Measurements from ENCODE around the gene CTR9.
A peak's percentile ranks its signal among the peaks of the same experiment; 100 is the strongest.
"Not testable (repeated sequence)": the region's sequence is repeated elsewhere in the genome, so short reads cannot be mapped to it uniquely, and the experiment has no call there.

CTR9 gene

DNA sequence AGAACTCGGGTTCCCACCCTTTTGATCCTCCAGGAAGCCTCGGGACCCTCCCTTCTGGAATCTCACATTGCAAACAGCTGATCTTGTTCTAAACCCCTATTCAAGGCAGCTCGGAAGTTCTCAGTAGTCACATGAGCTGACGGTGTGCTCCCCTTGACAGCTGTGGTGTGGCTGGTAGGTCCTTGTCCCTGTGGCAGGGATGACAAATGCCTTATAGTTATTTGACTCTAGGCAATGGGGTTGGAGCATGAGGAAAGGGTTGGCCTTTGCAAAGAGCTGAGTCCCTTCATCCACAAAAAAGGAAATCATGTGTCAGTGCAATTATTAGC lies 34.1 kb downstream of the CTR9 start:
- DNase-seq = no peak

DNA sequence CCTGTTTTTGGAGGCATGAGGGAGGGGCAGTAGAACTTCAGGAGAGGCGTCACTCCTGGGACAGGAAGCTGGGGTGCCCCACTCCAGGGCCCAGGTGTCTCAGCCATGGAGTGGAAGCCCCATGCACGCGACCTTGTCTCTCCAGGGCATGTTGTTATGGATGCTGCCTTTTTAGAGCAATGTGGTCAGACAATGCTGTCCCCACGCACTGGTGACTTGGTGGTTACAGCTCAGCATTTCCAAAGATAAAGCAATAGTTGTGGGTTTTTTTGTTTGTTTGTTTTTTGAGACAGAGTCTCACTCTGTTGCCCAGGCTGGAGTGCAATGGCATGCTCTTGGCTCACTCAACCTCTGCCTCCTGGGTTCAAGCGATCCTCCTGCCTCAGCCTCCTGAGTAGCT lies 35.4 kb downstream of the CTR9 start:
- DNase-seq = no peak

DNA sequence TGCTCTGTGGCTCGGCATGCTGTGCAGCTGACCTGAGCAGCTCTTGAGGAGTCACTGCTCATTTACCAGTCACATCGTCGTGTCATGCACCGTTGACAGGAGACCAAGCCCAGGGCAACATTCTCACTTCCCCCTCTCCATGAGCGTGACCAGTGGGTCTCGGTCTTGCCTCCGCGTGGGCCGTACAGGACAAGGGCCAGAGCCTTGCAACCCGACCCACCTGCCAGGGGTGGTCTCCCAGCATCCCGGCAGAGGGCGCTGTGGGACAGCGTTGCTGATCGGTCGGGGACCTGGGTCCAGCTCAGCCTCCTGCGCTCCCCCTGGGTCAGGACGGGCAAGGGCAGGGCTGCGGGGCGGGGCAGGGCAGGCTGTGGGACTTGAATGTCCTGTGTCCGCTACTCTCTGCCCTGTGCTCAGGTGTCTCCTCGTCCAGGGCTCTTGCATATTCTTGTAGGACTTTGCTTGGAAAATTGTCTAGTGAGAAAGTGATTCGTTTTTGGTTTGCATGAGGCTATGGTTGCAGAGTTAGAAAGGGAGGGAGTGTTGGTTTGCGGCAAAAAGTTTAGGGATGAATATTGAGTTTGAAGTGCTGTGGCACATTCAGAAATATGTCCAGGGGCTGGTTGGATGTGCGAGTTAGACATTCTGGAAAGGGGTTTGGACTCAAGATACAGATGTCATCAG lies 41.5 kb downstream of the CTR9 start:
- peak; percentile 92 for DNase-seq

DNA sequence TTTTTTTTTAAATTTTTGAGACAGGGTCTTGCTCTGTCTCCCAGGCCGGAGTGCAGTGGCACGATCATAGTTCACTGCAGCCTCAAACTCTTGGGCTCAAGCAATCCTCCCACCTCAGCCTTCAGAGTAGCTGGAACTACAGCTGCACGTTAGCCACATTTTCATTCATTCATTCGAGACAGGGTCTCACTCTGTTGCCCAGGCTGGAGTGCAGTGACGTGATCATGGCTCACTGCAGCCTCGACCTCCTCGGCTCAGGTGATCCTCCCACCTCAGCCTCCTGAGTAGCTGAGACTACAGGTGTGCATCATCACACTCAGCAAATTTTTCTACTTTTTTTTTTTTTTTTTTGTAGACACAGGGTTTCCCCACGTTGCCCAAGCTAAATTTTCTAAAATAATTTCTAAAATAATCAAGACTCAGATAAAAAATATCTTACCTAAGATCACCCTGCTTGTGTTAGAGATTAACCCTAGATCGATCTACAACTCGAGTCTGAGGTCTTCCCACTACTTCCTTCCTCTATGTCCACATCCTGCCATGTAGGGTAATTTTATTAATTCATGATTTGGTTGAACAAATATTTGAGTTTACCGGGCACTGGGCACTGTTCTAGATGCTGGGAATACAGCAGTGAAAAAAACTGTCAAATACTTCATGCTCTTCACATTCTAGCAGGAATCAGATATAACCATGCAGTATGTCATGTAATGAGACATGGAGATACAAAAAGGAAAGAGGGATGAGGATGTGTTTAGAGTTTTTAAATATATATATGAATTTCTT lies 42.6 kb downstream of the CTR9 start:
- no peak for DNase-seq

DNA sequence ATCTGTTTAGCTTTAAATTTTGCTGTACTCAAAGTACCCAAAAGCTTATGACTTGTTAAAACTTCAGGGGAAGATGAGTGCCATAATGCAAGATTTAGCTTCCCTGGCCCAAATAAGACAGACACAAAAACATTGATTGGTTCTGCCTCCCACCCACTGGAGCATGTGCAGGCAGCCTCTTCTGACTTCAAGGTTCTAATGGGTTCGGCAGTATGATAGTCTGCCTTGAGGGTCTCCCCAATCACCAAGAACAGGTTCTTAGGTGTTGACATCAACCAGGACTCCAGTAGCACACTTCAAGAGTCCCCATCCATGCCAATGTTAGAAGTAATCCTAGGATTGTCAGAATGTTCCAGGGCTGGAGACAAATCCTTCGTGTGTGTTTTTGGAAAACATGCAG lies 45.1 kb downstream of the CTR9 start:
- DNase-seq = peak in 1 of 2 experiments; percentile 23

DNA sequence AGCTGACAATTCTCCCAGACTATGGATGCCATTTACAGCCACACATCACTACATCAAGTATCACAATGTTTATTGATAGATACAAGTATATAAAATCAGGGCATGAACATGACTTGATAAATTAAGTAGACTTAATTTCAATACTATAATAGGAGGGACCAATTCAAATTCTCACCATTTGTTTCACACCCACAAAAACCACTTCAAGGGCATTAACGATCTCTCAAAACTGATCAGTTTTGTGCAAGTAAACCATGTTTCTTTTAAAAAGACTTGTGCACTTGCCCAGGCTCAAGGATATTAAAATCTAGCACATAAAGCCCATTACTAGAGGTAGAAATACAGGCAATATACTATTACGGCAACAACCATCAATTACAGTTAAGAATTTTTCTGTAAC lies 46.0 kb downstream of the CTR9 start:
- no peak for DNase-seq

DNA sequence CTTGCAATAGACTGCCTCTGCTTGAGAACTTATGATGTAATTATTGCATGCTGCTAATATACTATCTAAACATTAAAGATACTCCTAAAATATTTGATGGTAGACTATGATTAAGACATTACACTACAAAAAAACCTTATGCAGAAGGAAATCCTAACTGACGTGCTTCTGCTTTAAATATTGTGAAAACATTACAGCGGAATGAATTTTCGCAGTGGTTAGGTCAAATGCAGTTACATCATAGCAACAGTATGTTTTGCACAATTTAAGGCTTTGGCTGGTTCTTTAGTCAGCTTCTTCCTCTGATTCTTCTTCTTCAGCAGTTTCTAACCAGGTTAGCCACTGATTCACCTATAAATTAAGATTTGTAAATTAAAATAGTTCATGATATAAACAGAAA lies 46.5 kb downstream of the CTR9 start:
- no peak for DNase-seq

DNA sequence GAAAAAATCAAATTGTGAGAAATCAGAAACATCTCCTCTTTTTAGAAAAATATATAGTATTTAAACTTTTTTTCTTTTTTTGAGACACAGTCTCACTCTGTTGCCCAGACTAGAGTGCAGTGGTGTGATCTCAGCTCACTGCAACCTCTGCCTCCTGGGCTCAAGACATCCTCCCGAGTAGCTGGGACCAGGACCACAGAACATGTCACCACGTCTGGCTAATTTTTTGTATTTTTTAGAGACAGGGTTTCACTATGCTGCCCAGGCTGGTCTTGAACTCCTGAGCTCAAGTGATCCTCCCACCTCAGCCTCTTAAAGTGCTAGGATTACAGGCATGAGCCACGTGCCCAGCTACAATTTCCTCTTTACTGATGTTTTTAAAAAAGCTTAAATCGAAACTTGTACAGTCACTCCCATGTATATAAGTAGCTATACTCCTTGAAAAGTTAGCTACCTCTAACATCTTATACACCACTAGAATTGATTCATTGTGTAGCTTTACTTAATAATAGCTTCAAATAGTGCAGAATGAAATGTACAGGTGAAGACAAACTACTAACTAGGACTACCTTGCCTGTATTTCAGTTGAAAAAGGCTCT lies 47.4 kb downstream of the CTR9 start:
- no peak for DNase-seq

DNA sequence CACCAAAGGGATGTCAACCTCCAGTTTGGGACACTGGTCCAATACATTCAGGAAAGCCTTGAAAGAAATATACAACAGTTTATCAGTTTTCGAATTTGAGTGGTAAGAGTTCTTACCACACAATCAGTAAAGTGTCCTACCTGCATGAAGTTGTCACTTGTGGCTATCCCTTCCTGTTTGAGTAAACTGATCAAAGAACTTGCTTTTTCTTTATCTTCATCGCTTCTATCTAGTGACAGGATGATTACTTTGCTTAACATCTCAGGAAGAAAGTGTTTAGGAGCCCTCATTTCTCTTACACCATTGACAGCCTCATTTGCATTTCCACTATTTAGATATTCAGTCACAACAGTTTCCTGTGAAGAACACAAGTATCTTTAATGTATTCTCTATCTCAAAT lies 49.2 kb downstream of the CTR9 start:
- DNase-seq = no peak

DNA sequence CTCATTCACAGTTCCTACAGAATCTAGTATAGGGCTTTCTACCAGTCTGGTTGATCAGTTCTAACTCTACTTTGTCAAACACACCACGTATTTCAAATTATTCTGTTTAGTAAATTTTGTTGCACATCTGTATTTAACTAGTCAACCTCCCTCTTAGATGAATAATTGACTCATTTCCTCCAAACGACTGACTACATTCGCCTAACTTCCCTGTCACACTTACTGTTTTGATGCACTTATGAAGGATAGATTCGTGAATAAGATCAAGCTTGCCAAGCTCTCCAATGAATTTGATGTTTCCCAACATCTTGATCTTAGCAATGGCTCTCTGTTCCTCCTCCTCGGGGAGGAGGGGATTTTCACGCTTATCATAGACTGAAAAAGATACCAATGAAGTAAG lies 52.6 kb downstream of the CTR9 start:
- DNase-seq = no peak

DNA sequence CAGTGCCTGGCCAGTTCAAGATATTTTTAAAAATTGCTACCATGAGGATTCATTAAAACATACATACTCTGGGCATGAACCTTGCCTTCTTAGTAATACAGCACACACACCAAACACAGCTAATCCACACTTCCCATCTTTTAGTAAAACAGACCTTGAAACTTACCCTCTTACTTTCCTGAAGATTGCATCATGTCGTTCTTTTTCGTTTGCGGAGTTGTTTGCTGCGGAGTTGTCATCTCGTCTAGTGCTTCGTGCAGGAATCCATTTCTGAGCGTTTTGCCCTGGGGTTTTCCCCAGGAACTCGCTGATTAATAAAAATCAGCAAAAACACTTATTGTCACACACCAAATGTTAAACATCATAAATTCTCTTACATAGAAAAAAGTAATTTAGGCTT lies 54.7 kb downstream of the CTR9 start:
- DNase-seq = no peak

DNA sequence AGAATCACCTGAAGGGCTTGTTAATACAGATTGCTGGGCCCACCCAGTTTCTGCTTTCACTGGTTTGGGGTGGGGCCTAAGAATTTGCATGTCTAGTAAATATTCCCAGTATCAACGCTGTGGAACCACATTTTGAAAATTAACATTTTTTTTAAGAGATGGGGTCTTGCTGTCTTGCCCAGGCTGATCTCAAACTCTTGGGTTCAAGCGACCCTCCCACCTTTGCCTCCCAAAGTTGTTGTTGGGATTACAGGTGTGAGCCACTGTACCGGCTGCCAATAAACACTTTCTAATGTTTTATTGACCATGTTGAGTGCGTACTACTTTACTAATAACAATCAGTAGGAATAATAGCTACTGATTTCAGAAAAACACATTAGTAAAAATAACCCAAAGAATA lies 55.2 kb downstream of the CTR9 start:
- no peak for DNase-seq

DNA sequence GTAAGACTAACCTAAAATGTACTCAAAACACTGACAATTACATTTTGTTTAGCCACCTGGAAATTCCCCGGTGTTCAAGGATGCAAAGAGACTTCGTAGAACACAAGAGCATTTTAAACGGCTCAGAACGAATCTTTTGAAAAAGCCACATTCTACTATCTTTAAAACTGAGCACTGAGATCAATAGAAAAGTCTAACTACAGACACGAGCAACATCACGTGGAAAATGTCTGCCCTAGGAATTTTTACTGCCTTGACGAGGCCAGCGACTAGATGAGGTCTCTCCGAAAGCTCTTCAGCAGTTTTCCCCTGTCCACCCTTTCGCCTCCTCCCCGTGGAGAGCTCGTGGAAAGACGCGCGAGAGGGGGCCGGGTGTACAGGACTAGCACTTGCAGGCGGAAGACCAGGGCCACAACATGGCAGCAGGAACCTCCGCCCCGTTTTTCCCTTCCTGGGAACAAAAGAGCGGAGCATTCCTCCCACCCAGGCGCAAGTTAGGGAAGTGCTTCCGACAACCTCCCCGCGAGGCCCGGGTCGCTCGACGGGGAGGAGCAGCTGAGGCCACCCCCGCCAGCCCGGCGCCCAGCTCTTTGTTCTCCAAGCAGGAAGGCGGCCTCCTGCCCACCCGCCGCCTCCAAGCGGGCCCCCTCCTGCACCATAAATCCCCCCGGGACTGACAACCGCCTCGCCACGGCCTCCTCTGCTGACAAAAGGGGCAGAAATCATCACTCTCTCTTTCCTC lies 56.6 kb downstream of the CTR9 start:
- DNase-seq = peak; percentile 56 to 61

DNA sequence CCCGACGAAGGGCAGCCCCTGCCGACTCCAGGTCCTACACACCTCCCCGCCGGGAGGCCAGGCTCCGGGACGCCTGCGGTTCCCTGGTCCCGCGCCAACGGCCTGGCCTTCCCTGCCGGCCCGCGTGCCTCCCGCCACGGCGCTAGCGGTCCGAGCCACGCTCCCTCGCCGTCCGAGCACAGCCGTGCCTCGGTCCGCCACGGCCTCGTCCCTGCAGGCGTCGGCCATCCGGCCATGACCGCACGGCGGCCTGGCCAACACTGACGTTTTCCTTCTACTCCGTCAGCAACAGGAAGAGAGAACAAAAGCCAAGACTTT lies 57.1 kb downstream of the CTR9 start:
- no peak for DNase-seq

DNA sequence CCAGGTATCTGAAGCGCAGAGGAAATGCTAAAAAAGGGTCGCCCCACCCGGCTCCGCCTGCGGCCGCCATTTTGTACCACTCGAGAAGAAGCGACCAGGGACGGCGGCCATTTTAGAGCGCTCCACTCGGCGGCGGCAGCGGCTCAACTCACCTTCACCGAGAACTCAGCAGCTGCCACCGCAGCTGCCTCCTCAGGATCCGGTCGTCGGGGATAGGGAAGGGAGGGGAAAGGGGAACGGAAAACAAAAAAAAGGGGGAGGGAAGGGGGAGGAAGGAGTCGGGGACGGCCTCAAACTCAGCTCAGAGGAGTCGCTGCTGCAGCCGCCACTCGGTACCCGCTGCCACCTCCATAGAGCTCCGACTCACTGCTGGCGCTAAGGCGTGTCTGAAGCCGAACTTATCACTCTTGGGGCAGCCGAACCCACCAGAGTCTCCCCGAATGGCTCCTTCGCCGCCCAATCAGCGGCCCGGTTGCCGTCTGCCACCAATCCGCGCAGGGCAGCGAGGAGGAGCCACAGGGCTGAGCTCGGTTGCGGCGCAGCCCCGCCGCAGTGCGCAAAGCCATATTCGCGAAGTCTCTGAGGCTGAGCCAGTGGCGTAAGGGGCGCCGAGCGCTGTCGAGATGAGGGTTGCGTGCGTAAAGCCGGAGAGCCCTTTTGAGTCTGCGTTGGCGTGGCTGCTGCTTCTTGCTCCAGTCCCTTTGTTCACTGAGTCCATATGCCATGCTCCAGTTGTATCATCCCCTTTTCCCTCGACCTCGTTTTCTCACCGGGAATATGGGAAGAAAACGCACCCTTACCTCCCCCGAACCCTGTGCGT lies 57.7 kb downstream of the CTR9 start, which contains the start of gene EIF4G2:
Gene EIF4G2, minus strand, starts transcription at position 374 of the 820 bp plus-strand sequence.
- peak; percentile 98 to 99 for DNase-seq

DNA sequence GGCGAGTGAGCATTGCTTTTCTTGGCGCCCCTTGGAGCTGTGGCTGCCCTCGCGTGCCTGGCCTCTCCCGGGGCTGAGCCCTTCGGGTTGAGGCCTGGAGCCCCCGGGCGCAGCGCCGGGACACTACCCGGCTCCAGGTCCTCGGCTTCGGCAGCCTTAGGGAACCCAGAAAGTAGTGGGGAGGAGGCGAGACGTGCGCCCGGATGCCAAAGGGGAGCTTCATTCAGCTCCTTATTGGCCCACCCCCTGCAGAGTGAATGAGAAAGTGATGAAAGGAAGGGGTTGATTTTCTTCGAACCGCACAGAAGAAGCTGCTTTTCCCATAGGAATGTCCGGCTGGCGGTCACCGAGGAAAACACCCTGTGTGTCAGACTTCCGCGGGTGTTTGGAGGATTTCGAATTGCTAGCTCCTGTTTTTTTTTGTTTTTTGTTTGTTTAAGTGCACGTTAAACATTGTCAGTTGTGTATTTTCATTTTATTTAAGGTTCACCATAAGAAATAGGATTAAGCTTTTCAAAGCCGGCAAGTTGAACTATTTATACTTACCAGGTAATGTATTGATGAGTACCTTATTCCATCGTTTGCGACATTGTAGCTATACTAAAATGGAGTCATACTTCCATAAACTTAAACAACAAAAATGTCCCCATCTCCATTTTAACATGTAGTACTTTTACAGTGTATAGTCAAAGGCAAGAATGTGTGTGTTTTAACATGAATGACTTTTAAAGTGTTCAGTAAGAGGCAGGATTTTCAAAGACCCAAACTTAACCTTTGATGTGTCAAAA lies 58.5 kb downstream of the CTR9 start:
- DNase-seq = no peak

DNA sequence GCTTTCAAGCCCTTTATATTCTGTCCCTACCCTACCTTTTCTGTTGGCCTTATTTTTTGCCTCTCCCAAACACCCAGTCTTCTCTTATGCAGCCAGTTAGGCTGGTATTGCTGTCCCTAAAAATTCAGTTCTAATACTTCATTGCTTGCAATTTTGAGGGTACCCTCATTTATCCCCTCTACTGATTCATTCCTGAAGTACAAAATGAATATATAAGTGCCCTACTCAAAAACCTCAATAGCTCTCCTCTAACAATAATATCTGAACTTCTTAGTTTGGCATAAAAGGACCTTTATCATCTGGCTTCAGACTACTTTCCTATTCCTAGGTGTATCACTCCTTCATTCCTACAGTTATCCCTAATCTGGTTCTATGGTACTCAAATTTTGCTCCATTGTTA lies 62.9 kb downstream of the CTR9 start:
- DNase-seq = no peak

DNA sequence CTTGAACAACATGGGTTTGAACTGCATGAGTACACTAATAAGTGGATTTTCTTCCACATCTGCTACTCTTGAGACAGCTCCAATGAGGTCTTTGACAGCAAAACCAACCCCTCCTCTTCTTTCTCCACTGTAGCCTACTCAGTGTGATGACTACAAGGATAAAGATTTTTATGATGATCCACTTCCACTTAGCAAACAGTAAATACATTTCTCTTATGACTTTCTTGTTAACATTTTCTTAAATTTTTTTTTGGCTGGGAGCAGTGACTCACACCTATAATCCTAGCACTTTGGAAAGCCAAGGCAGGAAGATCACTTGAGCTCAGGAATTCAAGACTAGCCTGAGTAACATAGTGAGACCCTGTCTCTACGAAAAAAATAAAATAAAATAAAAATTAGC lies 67.5 kb downstream of the CTR9 start:
- no peak for DNase-seq

DNA sequence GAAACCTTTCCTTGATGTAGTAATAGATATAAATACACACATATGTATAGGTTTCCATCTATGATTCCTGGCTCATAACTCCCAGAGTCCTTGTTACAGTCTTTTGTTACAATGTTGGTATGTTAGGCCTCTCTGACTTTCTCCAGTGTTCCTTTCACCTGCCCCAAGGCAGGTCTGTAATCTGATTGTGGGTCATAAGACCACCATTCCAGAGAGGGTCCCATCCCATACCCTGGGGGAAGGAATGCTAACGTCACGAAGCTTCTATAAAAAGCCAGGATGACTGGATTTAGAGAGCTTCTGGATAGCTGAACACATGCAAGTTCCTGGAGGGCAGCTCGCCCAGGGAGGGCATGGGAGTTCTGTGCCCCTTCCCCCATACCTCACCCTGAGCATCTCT lies 71.4 kb downstream of the CTR9 start:
- not testable (repeated sequence) for DNase-seq

DNA sequence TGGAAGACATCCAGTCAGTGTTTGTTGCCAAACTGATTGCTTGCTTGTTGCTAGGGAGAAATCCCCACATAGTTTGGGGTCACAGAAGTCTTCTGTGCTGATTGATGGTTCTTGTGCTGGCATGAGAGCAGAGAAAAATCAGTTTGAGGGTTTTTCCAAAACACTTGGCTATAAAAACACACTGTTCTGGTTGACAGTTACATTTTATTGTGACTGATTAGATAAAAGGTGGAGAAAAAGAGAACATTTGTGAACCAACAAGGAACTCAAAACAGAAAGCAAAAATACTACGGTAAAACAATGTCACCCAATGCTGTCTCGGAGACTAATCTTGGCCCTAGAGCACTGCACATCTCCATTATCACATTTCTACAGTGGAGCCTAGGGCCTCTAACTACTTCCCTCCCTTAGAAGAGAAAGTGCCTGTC lies 72.1 kb downstream of the CTR9 start:
- no peak for DNase-seq

DNA sequence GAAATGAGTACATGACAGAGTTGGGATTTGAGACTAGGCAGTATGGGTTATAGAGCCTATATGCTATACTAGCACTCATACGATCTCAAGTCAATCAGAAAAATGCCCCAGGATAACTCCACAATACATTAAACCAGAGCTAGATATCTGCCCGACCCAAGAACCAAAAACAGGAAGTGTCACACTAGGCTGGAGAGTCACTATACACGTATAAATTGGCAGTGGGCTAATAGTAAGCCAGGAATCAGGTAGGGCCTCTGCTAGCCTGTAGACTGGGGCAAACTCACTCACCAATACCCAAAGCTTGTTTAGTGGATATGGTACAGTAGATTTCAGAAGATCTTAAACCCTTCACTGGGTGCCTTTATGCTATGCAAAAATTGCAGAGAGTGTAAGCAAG lies 73.8 kb downstream of the CTR9 start:
- DNase-seq = no peak

DNA sequence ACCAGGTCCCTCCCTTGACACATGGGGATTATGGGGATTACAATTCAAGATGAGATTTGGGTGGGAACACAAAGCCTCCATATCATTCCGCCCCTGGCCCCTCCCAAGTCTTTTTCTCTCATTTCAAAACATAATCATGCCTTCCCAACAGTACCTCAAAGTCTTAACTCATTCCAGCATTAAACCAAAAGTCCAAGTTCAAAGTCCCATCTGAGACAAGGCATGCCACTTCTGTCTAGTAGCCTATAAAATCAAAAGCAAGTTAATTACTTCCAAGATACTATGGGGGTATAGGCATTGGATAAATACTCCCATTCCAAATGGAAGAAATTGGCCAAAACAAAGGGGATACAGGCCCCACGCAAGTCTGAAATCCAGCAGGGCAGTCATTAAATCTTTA lies 77.4 kb downstream of the CTR9 start:
- no peak for DNase-seq

Measured in activated T-cell treated with anti-CD3 and anti-CD28 coated beads, Interleukin-2, amount 50 U/mL, for 48 hours (primary cell).